Activated T-cell treated with anti-CD3 and anti-CD28 coated beads, Interleukin-2, amount 50 U/mL, for 72 hours (primary cell): ENCODE data around the gene CAMTA1. TPM values are rescaled to one million over a fixed set of nuclear protein-coding genes. Genes with fewer than 3 reads are reported as not detected.

Experiments
- ATAC-seq, 2 donors: fragments of 150-1000 bp; cut with Tn5 transposase; replicated peaks in 1 of 2; 2 replicates each; pipeline ENCODE4 v1.10.0; 2021; ENCODE audit warnings: moderate library complexity in 2 of 2, mild to moderate bottlenecking in 1 of 2
- DNase-seq, 2 donors: peaks; one replicate each; pipeline ENCODE4 v3.0.0; 2021 to 2022; ENCODE audit warnings: mixed read lengths in 1 of 2
- H3K27ac Mint-ChIP-seq: one replicate; pipeline ENCODE4 v1.8.0; 2022; ENCODE audit warnings: mild to moderate bottlenecking, moderate library complexity, mixed read lengths
- H3K27me3 Mint-ChIP-seq: one replicate; pipeline ENCODE4 v1.8.0; 2022; ENCODE audit warnings: low read depth, mixed read lengths
- H3K36me3 Mint-ChIP-seq, 2 donors: one replicate each; pipeline ENCODE4 v1.8.0; 2022; ENCODE audit warnings: mixed read lengths in 2 of 2, mild to moderate bottlenecking in 1 of 2; ENCODE audit not compliant: insufficient read depth in 2 of 2
- H3K4me1 Mint-ChIP-seq: one replicate; pipeline ENCODE4 v1.8.0; 2022; ENCODE audit warnings: low read depth, mixed read lengths
- H3K4me3 Mint-ChIP-seq, 2 donors: one replicate each; pipeline ENCODE4 v1.8.0; 2022; ENCODE audit warnings: mild to moderate bottlenecking in 2 of 2, mixed read lengths in 2 of 2, moderate library complexity in 2 of 2
- H3K9me3 Mint-ChIP-seq, 2 donors: one replicate each; pipeline ENCODE4 v1.8.0; 2022; ENCODE audit warnings: mixed read lengths in 2 of 2
- total RNA-seq, 2 donors: library from RNA; stranded (reverse); gene quantifications; one replicate each; pipeline ENCODE4 v1.2.3, GENCODE V29; 2022

CAMTA1 gene
- total RNA-seq, 2 donors from 2014 or later, result 47.8 to 63.3 TPM

DNA sequence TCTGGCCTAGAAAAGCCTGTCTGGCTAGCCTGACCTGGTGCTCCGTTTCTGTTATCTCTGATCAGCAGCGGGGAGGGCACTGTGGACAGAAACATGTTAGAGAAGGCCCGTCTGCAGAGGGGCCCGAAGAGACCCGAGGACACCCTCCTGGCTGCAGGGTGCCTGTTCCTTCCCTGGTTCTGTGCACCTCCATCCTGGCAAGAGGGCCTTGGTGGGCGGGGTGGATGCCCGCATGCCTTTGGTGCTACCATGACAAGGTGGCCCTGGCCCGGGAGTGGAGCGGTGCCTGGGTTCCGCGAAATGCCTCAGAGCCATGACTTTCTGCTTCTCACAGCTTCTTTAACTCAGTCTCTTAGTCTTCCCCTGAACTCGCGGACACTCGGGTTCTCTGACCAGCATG lies 233.6 kb downstream of the CAMTA1 start:
- H3K4me1 Mint-ChIP-seq, result no peaks in the 10 kb centered on the region
- no peak overlapping the region for H3K4me3 Mint-ChIP-seq
- DNase-seq (no peak), ATAC-seq (no peak)
- H3K9me3 Mint-ChIP-seq, result no peaks in the 10 kb centered on the region
- H3K27ac Mint-ChIP-seq, result no peak overlapping the region
- peaks cover 7% of the 10 kb centered on the region for H3K27me3 Mint-ChIP-seq
- no peaks in the 10 kb centered on the region for H3K36me3 Mint-ChIP-seq

DNA sequence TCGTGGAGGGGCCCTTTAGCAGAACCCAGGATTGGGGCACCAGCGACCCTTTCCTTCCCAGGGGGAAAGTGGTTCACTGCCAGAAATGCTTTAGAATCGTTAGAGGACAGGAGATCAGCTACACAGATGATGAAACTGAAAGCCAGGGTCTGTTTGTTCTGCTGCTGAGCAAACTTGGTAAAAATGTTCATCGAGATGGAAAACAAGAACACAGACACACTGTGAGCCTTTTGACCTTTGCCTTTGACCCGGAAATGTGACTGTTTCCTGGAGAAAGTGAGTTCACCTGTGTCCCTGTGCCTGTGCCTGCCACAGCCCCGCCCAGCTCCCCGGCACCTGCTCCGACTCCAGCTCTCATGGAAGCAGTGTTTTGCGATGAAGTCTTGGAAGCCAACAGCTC lies 234.3 kb downstream of the CAMTA1 start:
- Mint-ChIP-seq H3K9me3 (no peaks in the 10 kb centered on the region), H3K36me3 (no peaks in the 10 kb centered on the region), H3K27ac (no peak overlapping the region), H3K4me3 (no peak overlapping the region), H3K27me3 (peaks cover 7% of the 10 kb centered on the region), H3K4me1 (no peaks in the 10 kb centered on the region)
- no peak for DNase-seq
- no peak for ATAC-seq

DNA sequence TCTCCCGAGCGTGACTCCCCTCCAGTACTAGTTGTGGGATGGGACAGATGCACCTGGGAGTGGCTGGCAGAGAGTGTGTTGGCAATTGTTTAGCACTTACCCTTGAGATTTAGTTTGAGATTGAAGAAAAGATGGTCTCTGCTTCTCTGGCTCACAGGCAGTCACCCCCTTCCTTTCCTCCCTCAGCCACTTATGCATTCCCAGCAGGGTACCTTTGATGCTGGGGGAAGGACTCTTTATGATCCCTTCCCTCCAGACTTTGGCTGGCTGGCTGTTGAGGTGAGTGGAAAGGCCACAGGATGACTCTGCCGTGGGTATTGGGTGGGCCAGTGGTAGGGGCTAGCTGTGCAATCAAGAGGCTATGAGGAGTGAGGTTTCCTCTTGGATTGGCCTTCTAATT lies 236.8 kb downstream of the CAMTA1 start:
- Mint-ChIP-seq H3K4me1 (no peaks in the 10 kb centered on the region), H3K4me3 (no peak overlapping the region), H3K36me3 (no peaks in the 10 kb centered on the region), H3K9me3 (no peaks in the 10 kb centered on the region), H3K27me3 (peaks cover 12% of the 10 kb centered on the region), H3K27ac (no peak overlapping the region)
- ATAC-seq (no peak), DNase-seq (no peak)

DNA sequence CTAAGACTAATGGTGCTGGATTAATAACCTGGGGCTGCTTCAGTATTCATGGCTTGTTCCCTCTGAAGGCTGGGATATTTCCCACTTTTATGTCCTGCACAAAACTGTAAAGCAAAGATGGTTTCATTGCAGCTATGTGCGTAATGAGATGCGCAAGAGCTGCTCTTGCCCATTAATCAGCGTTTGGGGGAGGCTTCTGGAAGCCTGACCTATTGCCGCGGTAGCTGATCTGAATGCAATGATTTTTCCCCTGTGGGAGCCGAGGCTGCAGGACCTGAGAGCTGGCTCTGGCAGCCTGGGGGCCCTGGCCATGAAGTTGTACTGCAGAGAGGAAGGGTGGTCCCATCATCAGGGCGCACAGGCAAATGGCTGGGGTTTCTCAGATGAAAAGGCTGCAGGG lies 239.8 kb downstream of the CAMTA1 start:
- ATAC-seq, result no peak
- H3K9me3 Mint-ChIP-seq, result no peaks in the 10 kb centered on the region
- H3K36me3 Mint-ChIP-seq, result no peaks in the 10 kb centered on the region
- no peak overlapping the region for H3K4me3 Mint-ChIP-seq
- H3K27me3 Mint-ChIP-seq, result peaks cover 18% of the 10 kb centered on the region
- H3K27ac Mint-ChIP-seq, result no peak overlapping the region
- H3K4me1 Mint-ChIP-seq, result no peaks in the 10 kb centered on the region
- no peak for DNase-seq

DNA sequence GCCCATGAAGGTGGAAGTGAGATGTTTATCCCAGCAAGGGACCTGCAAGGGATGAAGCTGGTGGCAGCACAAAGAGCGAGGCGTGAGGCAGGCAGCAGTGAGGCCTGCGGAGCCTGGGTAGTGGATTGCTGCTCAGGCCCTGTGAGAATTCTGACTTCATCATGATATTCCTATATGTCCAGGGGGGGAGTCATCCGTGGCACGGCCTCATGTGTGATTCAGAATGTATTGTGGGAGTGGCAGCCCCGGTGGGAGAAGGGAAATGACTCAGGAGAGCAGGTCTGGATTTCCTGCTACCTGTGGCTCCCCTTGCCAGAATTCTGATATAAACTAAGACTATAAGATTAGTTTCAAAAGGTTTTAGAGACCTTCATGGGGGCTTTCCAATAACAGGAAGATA lies 240.9 kb downstream of the CAMTA1 start:
- Mint-ChIP-seq H3K36me3 (no peaks in the 10 kb centered on the region), H3K4me3 (no peak overlapping the region), H3K27me3 (peaks cover 17% of the 10 kb centered on the region), H3K9me3 (no peaks in the 10 kb centered on the region), H3K4me1 (no peaks in the 10 kb centered on the region), H3K27ac (no peak overlapping the region)
- DNase-seq (no peak), ATAC-seq (no peak)

DNA sequence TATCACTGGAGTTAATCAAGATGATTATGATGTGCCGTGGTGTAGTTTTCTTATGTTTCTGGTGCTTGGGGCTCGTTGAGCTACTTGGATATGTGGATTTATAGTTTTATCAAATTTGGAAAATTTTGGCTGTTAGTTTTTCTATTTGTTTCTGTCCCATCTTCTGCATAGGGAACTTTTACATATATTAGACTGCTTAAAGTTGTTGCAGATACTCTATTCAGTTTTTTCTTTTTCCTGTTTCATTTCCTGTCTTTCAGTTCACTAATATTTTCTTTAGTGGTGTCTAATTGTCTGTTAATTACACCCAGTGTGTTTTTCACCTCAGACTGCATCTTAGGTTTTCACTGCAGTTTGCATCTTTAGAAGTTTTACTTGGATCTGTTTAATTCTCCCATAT lies 247.7 kb downstream of the CAMTA1 start:
- Mint-ChIP-seq H3K27me3 (no peaks in the 10 kb centered on the region), H3K4me3 (no peak overlapping the region), H3K9me3 (peaks cover 0 to 8% of the 10 kb centered on the region in 2 donors), H3K4me1 (no peaks in the 10 kb centered on the region), H3K36me3 (peaks cover 1 to 5% of the 10 kb centered on the region in 2 donors), H3K27ac (no peak overlapping the region)
- no peak for DNase-seq
- ATAC-seq, result no peak

DNA sequence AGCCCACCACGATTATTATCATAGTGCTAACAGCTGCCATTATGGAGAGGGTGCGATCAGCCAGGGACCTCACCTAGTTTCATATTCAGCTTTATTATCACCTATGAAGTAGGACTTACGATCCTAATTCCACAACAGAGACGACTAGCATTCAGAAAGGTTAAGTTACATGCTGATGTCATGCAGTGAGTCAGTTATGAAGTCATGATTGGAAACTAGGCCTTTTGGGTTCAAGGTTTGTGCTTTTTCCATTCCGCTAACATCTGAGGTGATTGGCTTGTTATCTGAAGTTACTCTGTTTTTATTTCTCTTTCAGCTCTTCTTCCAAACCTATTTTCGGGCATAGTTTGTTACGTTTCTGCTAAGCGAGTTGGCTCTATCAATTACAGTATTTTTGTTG lies 251.1 kb downstream of the CAMTA1 start:
- no peak overlapping the region for H3K4me3 Mint-ChIP-seq

DNA sequence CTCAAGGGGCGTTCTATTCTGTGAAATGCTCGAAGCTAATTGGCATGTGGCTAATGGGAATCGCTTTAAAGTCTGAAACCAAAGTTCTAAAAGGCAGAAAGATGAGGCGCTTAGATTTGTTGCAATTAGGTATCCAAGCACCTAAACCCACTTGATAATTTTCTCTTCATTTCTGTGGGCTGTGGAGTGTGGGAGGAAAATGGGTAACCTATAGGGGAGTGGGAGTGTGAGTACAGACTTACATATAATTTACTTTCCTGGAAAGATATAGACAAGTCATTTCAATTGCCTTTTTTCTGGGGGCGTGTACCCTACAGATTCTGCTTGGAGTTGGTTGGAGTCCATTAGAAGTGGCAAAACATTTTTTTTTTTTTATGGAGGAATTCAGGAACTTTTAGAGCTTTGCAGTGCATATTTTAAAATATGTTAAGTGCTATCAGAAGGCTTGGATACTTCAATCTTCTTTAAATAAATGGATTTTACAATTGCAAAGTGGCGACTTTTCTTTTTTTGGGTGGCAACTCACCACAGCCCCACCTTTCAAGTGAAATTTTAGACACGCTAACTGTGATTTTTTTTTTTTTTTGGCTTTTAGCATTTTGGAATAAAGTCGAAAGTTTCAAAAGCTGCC lies 254.5 kb downstream of the CAMTA1 start:
- no peak overlapping the region for H3K27ac Mint-ChIP-seq

More for the DNA sequence above, 251.1 kb downstream of the CAMTA1 start:
- ATAC-seq, result no peak
- Mint-ChIP-seq H3K9me3 (peaks cover 0 to 8% of the 10 kb centered on the region in 2 donors), H3K36me3 (peaks cover 1 to 3% of the 10 kb centered on the region in 2 donors), H3K27ac (no peak overlapping the region), H3K4me1 (no peaks in the 10 kb centered on the region), H3K27me3 (no peaks in the 10 kb centered on the region)
- DNase-seq, result no peak

DNA sequence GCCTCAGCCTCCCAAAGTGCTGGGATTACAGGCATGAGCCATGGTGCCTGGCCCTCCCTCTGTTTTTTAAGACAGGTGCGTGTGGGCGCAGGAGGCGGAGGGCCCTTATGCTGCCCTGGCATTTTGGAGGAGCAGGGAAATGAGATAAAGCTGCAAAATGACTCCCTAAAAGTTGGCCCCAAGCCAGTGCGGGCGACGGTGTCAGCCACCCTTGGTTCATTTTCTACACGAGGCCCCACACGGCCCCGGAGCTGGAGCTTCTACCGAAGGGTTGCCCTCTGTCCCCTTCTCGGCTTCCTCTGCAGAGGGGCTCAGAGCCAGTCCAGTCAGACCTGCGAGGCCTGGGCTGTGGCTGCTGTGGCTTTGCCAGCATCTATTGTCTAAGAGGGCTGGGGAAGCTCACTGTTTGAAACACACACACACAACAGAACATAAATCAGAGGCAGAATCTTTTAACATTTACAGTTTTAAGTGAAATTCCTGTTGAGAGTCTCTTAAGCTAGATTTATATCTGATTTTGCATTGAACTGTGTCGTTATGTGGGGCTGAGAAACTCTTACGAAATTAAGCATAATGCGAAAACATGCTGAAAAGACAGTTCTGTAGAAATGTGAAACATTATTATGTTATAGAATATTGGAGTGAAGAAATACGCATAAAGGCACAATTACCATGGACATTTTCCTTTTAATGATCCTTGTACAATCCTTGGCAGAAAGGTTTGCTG lies 255.9 kb downstream of the CAMTA1 start:
- ATAC-seq, result no peak
- DNase-seq, result no peak
- H3K4me3 Mint-ChIP-seq, result no peak overlapping the region
- no peaks in the 10 kb centered on the region for H3K36me3 Mint-ChIP-seq
- H3K9me3 Mint-ChIP-seq, result no peaks in the 10 kb centered on the region
- H3K27ac Mint-ChIP-seq, result no peak overlapping the region
- H3K27me3 Mint-ChIP-seq, result no peaks in the 10 kb centered on the region
- no peaks in the 10 kb centered on the region for H3K4me1 Mint-ChIP-seq

More for the DNA sequence above, 254.5 kb downstream of the CAMTA1 start:
- DNase-seq (no peak), ATAC-seq (no peak)
- H3K4me1 Mint-ChIP-seq, result no peaks in the 10 kb centered on the region
- H3K4me3 Mint-ChIP-seq, result no peak overlapping the region
- H3K9me3 Mint-ChIP-seq, result no peaks in the 10 kb centered on the region
- no peaks in the 10 kb centered on the region for H3K36me3 Mint-ChIP-seq
- H3K27me3 Mint-ChIP-seq, result no peaks in the 10 kb centered on the region

DNA sequence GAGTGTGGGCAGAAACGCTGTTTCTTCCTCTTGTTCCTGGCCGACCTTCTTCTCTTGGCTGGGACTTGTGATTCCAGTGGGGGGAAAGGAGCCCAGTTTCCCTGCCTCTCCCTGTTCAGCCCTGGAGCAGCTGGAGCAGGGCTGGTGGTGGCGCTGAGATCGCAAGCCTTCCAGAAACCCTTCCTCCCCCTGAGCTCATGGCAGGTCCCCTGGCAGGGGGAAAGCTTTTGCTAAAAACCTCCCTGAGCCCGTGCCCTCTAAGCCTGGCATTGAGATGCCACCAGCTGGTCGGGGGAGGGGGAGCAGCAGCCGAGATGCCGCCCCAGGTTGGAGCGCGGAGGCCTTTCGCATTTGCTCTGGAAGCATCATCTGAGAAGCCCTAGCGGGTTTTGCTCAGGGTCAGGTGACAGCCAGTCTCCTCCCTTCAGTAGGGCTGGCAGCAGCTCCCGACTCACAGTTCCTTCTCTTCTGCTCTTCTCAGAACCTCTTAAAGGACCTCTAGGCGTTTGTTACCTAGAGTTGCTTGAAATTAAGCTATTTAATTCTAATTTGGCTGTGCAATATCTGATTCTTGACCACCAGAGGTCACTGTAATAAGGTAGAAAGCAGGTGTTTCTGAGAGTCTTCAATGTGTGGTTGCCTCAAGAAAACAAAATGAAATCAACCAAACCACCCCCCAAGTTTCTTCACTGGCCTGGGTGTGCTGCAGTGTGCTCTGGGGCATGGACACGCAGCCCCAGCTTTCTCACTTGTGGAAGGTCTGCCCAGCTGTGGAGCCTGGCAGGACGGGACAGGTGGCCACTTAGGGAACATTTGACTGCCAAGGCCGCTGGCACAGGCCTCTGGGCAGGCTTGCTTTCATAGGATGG lies 257.3 kb downstream of the CAMTA1 start:
- H3K27me3 Mint-ChIP-seq, result peaks cover 2% of the 10 kb centered on the region
- no peaks in the 10 kb centered on the region for H3K4me1 Mint-ChIP-seq
- no peaks in the 10 kb centered on the region for H3K36me3 Mint-ChIP-seq
- DNase-seq, result no peak
- H3K27ac Mint-ChIP-seq, result no peak overlapping the region
- H3K9me3 Mint-ChIP-seq, result peaks cover 0 to 2% of the 10 kb centered on the region in 2 donors
- no peak for ATAC-seq
- H3K4me3 Mint-ChIP-seq, result no peak overlapping the region

DNA sequence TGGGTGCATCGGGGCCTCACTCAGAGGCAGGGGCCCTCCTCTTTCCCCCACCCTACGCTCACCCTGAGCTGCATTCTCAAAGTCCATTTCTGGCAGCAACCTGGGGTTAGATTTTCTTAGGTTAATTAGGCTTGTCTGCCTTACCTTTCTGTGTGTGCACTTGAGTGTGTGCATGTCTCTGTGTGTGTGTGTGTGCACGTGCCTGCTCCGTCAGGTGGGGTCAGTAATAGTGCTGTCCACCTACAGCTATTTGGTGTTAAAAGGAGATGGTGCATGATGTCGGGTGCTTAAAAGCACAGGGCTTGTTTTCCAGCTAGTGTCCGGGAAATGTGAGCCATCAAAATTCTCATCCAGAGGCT lies 257.9 kb downstream of the CAMTA1 start:
- H3K4me3 Mint-ChIP-seq, result no peak overlapping the region

DNA sequence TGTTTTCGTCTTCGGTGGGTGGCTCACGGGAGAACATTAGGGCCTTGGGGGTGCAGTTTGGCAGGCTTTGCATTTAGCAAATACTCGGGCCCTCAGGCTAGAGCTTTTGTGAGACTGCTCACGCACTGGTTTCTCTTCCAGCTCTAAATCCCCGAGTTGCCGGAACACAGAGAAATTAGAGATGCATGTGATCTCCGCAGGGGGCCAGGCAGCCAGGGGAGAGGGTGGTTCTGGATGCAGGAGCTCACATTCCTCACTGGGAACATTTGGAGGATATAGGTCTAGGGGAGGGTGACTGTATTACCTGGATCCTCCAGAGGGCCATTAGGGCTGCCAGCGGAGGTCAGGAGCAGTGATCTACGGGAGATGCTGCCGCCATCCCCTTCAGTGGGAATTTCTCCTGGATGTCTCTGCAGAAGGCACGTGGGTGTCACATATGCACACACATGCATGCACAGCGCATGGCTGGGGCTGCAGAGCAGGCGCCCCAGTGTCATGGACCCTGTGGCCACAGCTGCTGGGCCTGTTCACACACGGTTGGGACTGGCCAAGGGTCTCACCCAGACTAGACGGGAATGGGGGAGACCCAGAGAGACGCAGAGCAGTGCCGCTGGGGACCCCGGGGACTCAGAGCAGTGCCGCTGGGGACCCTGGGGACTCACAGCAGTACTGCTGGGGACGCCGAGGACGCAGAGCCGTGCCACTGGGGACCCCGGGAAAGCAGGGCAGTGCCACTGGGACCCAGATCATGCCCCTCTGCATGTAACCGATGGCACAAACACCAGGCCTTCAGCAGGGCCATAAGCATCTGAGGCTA lies 258.7 kb downstream of the CAMTA1 start:
- no peak for DNase-seq
- no peak overlapping the region for H3K27ac Mint-ChIP-seq
- H3K4me1 Mint-ChIP-seq, result no peaks in the 10 kb centered on the region
- no peak for ATAC-seq
- H3K9me3 Mint-ChIP-seq, result peaks cover 0 to 2% of the 10 kb centered on the region in 2 donors
- no peak overlapping the region for H3K4me3 Mint-ChIP-seq
- peaks cover 5% of the 10 kb centered on the region for H3K27me3 Mint-ChIP-seq
- no peaks in the 10 kb centered on the region for H3K36me3 Mint-ChIP-seq

More for the DNA sequence above, 257.9 kb downstream of the CAMTA1 start:
- H3K27ac Mint-ChIP-seq, result no peak overlapping the region
- no peaks in the 10 kb centered on the region for H3K4me1 Mint-ChIP-seq
- DNase-seq (no peak), ATAC-seq (no peak)
- H3K9me3 Mint-ChIP-seq, result peaks cover 0 to 2% of the 10 kb centered on the region in 2 donors
- peaks cover 5% of the 10 kb centered on the region for H3K27me3 Mint-ChIP-seq
- no peaks in the 10 kb centered on the region for H3K36me3 Mint-ChIP-seq
